Uterus (tissue), 4 donors: ENCODE results near the gene CLDN11. TPM values are rescaled to one million over a fixed set of nuclear protein-coding genes. Genes with fewer than 3 reads are reported as not detected.

Source experiments
- DNase-seq, 2 donors: peaks; one replicate each; pipeline ENCODE4 v3.0.0-alpha.2; 2019 to 2020
- H3K27ac ChIP-seq, 2 donors: fragments of 200-600 bp; sonication (generic); 1 replicate in 1 of 2; 2 replicates in 1 of 2; pipeline ENCODE4 v1.5.1; 2016 to 2018
- H3K27me3 ChIP-seq, 2 donors: fragments of 200-600 bp; sonication (generic); one replicate each; pipeline ENCODE4 v1.5.1; 2018 to 2019; ENCODE audit warnings: control low read depth in 1 of 2
- H3K36me3 ChIP-seq, 2 donors: fragments of 200-600 bp; sonication (generic); one replicate each; pipeline ENCODE4 v1.5.1; 2019; ENCODE audit warnings: control low read depth in 1 of 2
- H3K4me1 ChIP-seq, 2 donors: fragments of 200-600 bp; sonication (generic); one replicate each; pipeline ENCODE4 v1.5.1; 2018 to 2019; ENCODE audit warnings: control low read depth in 1 of 2
- H3K4me3 ChIP-seq, 2 donors: fragments of 200-600 bp; sonication (generic); 1 replicate in 1 of 2; 2 replicates in 1 of 2; pipeline ENCODE4 v1.5.1; 2018 to 2019; ENCODE audit warnings: mild to moderate bottlenecking in 1 of 2
- H3K9me3 ChIP-seq, 2 donors: fragments of 200-600 bp; sonication (generic); one replicate each; pipeline ENCODE4 v1.5.1; 2019; ENCODE audit warnings: control low read depth in 1 of 2
- POLR2A ChIP-seq, 2 donors: fragments of 450-650 bp; IDR thresholded peaks; one replicate each; pipeline ENCODE4 v1.6.1; 2016; ENCODE audit warnings: antibody characterized with exemption in 2 of 2, mild to moderate bottlenecking in 1 of 2, moderate library complexity in 1 of 2
- intact Hi-C: fragments of 100-400 bp; cut with DNase I; formaldehyde crosslinking; loops from one replicate; pipeline ENCODE4 v1.15.1; 2023; ENCODE audit warnings: low total_unique reads
- total RNA-seq, 4 donors: library from RNA; depleted of rRNA in 3 of 4; stranded (reverse); fragments of >200 nt in 3 of 4; gene quantifications; one replicate each; pipeline versions ENCODE4 v1.1.0 to v1.2.4, GENCODE V29; 2014 to 2023
- TF ChIP-seq, protein P1 (sequence below), 4 experiments: fragments of 200-600 bp in 2 of 4; fragments of 450-650 bp in 2 of 4; sonication (generic) in 2 of 4; IDR thresholded peaks; one replicate each; pipeline ENCODE4 v1.5.1; 2016 to 2019; ENCODE audit warnings: antibody characterized with exemption in 4 of 4, mild to moderate bottlenecking in 2 of 4, moderate library complexity in 1 of 4
- donor health status: DM: yes; HTN: yes; CAD: no.

The CLDN11 gene
- total RNA-seq, 4 donors from 2014 or later: 5.4 to 73.2 (median 19.9) TPM

DNA sequence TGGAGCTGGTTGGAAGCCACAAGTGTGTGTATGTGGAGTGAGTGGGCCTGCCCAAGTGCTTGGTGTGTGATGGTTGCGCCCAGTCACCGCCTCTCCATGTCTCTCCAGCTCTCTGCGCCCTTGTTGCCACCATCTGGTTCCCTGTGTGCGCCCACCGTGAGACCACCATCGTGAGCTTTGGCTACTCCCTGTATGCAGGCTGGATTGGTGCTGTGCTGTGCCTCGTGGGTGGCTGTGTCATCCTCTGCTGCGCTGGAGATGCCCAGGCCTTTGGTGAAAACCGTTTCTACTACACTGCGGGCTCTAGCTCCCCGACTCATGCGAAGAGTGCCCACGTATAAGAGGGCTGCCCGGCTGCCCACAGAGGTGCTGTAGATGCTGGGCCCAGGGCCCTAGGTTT, 13.7 kb downstream of the CLDN11 start:
- Histone ChIP-seq H3K9me3 (no peaks in the 10 kb centered on the region), H3K27ac (no peak overlapping the region), H3K4me3 (no peak overlapping the region), H3K4me1 (no peaks in the 10 kb centered on the region), H3K36me3 (no peaks in the 10 kb centered on the region), H3K27me3 (no peaks in the 10 kb centered on the region)
- TF ChIP-seq POLR2A (IDR thresholded peaks at IDR 0.05): no peak
- TF ChIP-seq, protein P1, sequence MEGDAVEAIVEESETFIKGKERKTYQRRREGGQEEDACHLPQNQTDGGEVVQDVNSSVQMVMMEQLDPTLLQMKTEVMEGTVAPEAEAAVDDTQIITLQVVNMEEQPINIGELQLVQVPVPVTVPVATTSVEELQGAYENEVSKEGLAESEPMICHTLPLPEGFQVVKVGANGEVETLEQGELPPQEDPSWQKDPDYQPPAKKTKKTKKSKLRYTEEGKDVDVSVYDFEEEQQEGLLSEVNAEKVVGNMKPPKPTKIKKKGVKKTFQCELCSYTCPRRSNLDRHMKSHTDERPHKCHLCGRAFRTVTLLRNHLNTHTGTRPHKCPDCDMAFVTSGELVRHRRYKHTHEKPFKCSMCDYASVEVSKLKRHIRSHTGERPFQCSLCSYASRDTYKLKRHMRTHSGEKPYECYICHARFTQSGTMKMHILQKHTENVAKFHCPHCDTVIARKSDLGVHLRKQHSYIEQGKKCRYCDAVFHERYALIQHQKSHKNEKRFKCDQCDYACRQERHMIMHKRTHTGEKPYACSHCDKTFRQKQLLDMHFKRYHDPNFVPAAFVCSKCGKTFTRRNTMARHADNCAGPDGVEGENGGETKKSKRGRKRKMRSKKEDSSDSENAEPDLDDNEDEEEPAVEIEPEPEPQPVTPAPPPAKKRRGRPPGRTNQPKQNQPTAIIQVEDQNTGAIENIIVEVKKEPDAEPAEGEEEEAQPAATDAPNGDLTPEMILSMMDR (IDR thresholded peaks at IDR 0.05): no peak
- intact Hi-C loops: no loop called here
- DNase-seq: no peak

DNA sequence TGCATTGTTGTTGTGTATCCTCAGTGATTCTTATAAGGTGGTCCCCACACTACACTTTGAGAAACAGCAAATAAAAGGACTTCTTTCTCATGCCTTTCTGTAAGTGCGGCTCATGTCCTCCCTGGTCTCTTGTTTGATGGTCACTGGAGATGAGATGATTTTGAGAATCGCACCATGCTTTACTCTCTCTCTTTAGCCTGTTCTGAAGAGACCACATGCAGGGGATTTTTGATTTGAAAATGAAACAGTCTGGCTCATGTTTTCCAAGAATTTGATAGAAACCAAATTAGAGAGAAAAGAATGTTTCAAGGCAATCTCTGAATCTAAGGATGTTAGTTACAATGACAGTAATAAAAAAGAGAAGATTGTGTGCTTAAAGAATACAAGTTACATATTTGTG, 18.0 kb downstream of the CLDN11 start:
- TF ChIP-seq, protein P1 (IDR thresholded peaks at IDR 0.05): no peak
- no peak for TF ChIP-seq POLR2A (IDR thresholded peaks at IDR 0.05)
- Histone ChIP-seq H3K9me3 (no peaks in the 10 kb centered on the region), H3K27ac (no peak overlapping the region), H3K36me3 (no peaks in the 10 kb centered on the region), H3K4me1 (no peaks in the 10 kb centered on the region), H3K4me3 (no peak overlapping the region), H3K27me3 (no peaks in the 10 kb centered on the region)
- intact Hi-C loops: no loop called here
- no peak for DNase-seq

DNA sequence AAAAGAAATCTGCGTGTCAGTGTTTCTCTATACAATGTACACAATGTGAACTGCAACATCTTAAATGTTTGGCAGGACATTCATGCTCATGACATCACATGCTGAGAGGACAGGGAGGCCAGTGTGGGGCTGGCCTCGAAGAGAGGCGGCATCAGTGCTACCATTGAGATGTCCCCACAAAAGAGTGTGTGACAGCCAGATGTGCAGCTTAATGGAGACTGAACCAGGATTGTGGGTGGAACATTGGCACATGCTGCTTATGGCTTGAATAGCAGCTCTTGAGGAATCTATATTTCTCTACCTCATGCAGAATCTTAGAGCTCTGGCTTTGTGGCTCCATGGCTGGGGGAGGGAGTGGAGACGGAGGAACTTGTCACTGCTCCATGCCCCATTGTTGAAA, 18.5 kb downstream of the CLDN11 start:
- H3K9me3 ChIP-seq: no peaks in the 10 kb centered on the region
- no peak for DNase-seq
- no peaks in the 10 kb centered on the region for H3K4me1 ChIP-seq
- H3K27ac ChIP-seq: no peak overlapping the region
- intact Hi-C loops: no loop called here
- H3K27me3 ChIP-seq: no peaks in the 10 kb centered on the region
- TF ChIP-seq, protein P1 (IDR thresholded peaks at IDR 0.05): no peak
- no peak for TF ChIP-seq POLR2A (IDR thresholded peaks at IDR 0.05)
- no peaks in the 10 kb centered on the region for H3K36me3 ChIP-seq
- H3K4me3 ChIP-seq: no peak overlapping the region

DNA sequence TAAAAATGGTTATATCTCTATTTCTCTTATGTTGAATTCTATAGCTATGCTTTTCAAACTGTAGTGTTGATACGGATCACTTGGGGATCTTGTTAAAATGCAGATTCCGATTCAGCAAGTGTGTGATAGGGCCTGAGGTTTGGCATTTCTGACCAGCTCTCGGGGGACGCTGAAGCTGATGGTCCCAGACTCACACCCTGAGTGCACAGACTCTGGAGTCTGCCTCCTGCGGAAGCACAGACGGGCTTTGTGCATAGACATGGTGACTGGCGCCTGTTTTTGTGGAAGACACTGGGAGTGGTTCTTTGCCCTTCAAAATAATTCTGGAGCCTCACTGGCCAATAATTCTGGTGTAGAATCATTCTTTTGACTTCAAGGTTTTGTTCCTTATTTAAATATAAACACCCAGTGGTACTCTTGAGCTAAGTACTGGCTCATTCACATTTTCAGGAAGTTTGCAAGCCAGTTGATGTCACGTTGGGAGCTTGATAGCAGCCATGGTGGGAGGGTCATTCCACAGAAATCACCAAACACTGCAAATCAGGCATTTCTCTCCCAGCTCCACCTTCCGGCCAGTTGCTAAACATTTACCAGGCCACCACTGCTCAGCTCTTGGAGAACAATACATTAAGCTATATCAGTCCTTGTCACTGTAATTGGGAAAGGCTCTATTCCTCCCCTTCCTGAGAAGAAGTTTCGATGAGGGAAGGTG, 19.2 kb downstream of the CLDN11 start:
- Histone ChIP-seq H3K9me3 (no peaks in the 10 kb centered on the region), H3K27ac (no peak overlapping the region), H3K4me1 (no peaks in the 10 kb centered on the region), H3K36me3 (no peaks in the 10 kb centered on the region), H3K4me3 (no peak overlapping the region), H3K27me3 (no peaks in the 10 kb centered on the region)
- no peak for TF ChIP-seq POLR2A (IDR thresholded peaks at IDR 0.05)
- TF ChIP-seq, protein P1 (IDR thresholded peaks at IDR 0.05): no peak
- no peak for DNase-seq
- intact Hi-C loops: no loop called here

DNA sequence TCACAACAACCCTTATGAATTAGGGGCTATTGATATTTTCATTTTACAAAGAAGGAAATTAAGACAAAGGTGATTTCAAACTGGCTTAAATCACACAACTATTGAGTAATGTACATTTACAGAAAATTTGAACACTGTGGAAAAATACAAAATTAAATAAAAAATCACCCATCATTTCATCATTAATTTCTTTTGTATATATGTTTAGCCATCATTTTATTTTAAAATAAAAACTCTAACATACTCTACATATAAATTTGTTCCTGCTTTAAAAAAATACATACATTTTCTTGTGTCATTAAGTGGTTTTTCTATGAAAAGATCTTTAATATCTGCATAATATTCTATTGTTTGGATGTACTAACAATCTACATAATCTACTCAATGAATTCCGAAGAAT, 20.2 kb downstream of the CLDN11 start:
- Histone ChIP-seq H3K4me3 (no peak overlapping the region), H3K9me3 (no peaks in the 10 kb centered on the region), H3K27me3 (no peaks in the 10 kb centered on the region), H3K4me1 (no peaks in the 10 kb centered on the region), H3K36me3 (no peaks in the 10 kb centered on the region), H3K27ac (no peak overlapping the region)
- DNase-seq: no peak
- TF ChIP-seq, protein P1 (IDR thresholded peaks at IDR 0.05): no peak
- no peak for TF ChIP-seq POLR2A (IDR thresholded peaks at IDR 0.05)
- intact Hi-C loops: no loop called here
